Neural progenitor cell (in vitro differentiated cells): ENCODE results near the gene FAF1.

ENCODE experiments used
- EZH2 ChIP-seq: fragments of 200-600 bp; sonication (generic); IDR thresholded peaks from 2 replicates; pipeline ENCODE4 v1.6.1; 2017; ENCODE audit warnings: antibody characterized with exemption, mild to moderate bottlenecking, moderate library complexity
- EZH2phosphoT487 ChIP-seq: fragments of 200-600 bp; sonication (generic); IDR thresholded peaks from 2 replicates; pipeline ENCODE4 v1.6.1; 2017; ENCODE audit warnings: antibody characterized with exemption
- TF ChIP-seq, protein P1 (sequence below): fragments of 200-600 bp; sonication (generic); IDR thresholded peaks from 2 replicates; pipeline ENCODE4 v1.5.1; 2017; ENCODE audit warnings: antibody characterized with exemption, mild to moderate bottlenecking

DNA sequence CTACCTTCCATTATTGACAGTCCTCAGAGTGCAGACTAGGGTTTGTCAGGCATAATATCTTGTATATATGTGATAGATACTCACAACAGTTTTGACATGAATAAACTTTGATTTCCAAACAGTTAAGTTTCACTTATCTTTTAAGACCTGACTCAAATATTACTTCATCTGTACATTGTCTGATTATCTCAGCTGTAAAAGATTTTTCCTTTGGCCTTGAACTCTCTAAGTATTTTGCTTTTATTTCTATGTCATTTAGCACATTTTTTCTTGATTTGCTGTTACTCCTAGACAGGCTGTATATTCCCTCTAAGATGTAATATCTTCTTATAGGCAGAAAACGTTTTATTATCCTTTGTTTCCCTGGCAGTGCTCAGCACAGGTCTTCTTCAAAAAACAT, 471.2 kb downstream of the FAF1 start:
- TF ChIP-seq EZH2 (no peak), EZH2phosphoT487 (no peak)
- TF ChIP-seq, protein P1, sequence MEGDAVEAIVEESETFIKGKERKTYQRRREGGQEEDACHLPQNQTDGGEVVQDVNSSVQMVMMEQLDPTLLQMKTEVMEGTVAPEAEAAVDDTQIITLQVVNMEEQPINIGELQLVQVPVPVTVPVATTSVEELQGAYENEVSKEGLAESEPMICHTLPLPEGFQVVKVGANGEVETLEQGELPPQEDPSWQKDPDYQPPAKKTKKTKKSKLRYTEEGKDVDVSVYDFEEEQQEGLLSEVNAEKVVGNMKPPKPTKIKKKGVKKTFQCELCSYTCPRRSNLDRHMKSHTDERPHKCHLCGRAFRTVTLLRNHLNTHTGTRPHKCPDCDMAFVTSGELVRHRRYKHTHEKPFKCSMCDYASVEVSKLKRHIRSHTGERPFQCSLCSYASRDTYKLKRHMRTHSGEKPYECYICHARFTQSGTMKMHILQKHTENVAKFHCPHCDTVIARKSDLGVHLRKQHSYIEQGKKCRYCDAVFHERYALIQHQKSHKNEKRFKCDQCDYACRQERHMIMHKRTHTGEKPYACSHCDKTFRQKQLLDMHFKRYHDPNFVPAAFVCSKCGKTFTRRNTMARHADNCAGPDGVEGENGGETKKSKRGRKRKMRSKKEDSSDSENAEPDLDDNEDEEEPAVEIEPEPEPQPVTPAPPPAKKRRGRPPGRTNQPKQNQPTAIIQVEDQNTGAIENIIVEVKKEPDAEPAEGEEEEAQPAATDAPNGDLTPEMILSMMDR: no peak
